Tibial nerve (tissue), 3 donors: ENCODE results near the gene KCNT2.

Experiments
- POLR2A ChIP-seq, 2 donors: fragments of 450-650 bp; IDR thresholded peaks; one replicate each; pipeline ENCODE4 v1.6.1; 2017; ENCODE audit warnings: antibody characterized with exemption in 2 of 2, mild to moderate bottlenecking in 2 of 2, moderate library complexity in 2 of 2
- TF ChIP-seq, protein P1 (sequence below), 5 experiments: fragments of 200-600 bp in 3 of 5; fragments of 450-650 bp in 2 of 5; sonication (generic) in 3 of 5; IDR thresholded peaks; one replicate each; pipeline ENCODE4 v1.5.1; 2016 to 2019; ENCODE audit warnings: antibody characterized with exemption in 5 of 5, mild to moderate bottlenecking in 3 of 5, moderate library complexity in 2 of 5

- TF ChIP-seq, protein P1, sequence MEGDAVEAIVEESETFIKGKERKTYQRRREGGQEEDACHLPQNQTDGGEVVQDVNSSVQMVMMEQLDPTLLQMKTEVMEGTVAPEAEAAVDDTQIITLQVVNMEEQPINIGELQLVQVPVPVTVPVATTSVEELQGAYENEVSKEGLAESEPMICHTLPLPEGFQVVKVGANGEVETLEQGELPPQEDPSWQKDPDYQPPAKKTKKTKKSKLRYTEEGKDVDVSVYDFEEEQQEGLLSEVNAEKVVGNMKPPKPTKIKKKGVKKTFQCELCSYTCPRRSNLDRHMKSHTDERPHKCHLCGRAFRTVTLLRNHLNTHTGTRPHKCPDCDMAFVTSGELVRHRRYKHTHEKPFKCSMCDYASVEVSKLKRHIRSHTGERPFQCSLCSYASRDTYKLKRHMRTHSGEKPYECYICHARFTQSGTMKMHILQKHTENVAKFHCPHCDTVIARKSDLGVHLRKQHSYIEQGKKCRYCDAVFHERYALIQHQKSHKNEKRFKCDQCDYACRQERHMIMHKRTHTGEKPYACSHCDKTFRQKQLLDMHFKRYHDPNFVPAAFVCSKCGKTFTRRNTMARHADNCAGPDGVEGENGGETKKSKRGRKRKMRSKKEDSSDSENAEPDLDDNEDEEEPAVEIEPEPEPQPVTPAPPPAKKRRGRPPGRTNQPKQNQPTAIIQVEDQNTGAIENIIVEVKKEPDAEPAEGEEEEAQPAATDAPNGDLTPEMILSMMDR (IDR thresholded peaks at IDR 0.05) = peak in 4 of 5 experiments; percentile 7 to 43 (median 38)
- TF ChIP-seq POLR2A (IDR thresholded peaks at IDR 0.05) = no peak
Observed at GRCh38 chr1:196317535-196318522, 290.4 kb downstream of the KCNT2 start.
